Pancreas (tissue), 10 donors: Measurements from ENCODE around the gene LMNTD2. TPM values are rescaled to one million over a fixed set of nuclear protein-coding genes. Genes with fewer than 3 reads are reported as not detected.

Experiments used
- ATAC-seq, 4 donors: fragments of 200-7000 bp; cut with Tn5 transposase; one replicate each; pipeline versions ENCODE4 v1.8.0 to v1.9.1; 2020; ENCODE audit warnings: mild to moderate bottlenecking in 4 of 4, moderate library complexity in 4 of 4
- DNase-seq, 6 donors: peaks; one replicate each; pipeline ENCODE4 v3.0.0-alpha.2; 2020
- FAIRE-seq: peaks from 2 replicates; lab custom pipeline; 2012; peaks lifted over from hg19 to GRCh38; lab: Jason Lieb, UNC
- H3K27ac ChIP-seq, 4 donors: fragments of 200-600 bp; sonication (generic); 1 replicate in 3 of 4; 2 replicates in 1 of 4; pipeline versions ENCODE4 v1.5.0 to v1.8.0; 2020
- H3K27me3 ChIP-seq, 4 donors: fragments of 200-600 bp; one replicate each; pipeline ENCODE4 v1.8.0; 2021
- H3K36me3 ChIP-seq, 3 donors: fragments of 200-600 bp; sonication (generic) in 1 of 3; one replicate each; pipeline versions ENCODE4 v1.5.0 to v1.8.0; 2020 to 2021
- H3K4me1 ChIP-seq, 3 donors: fragments of 200-600 bp; one replicate each; pipeline ENCODE4 v1.8.0; 2021
- H3K4me3 ChIP-seq, 4 donors: fragments of 200-600 bp; sonication (generic) in 2 of 4; one replicate each; pipeline versions ENCODE4 v1.5.0 to v1.8.0; 2020 to 2021
- H3K9me3 ChIP-seq, 4 donors: fragments of 200-600 bp; one replicate each; pipeline ENCODE4 v1.8.0; 2021
- WGBS, 2 donors: extraction: QIAGEN DNeasy Blood & Tissue Kit; methylation state at CpG; one replicate each; pipeline ENCODE4 v1.1.7; 2013; 5-methylcytosine and 5-hydroxymethylcytosine counted together
- intact Hi-C, 3 donors: fragments of 100-400 bp; cut with DNase I; formaldehyde crosslinking; loops; one replicate each; pipeline versions ENCODE4 v1.11.1 to v1.14.2; 2022
- polyA plus RNA-seq, 2 donors: library from polyadenylated mRNA; stranded (reverse); fragments of 200-250 nt; gene quantifications; one replicate each; pipeline ENCODE4 v1.2.3, GENCODE V29; 2013
- total RNA-seq, 6 donors: library from RNA; stranded (reverse); fragmentation: NEBNext Ultra II Directional in 4 of 6; extraction: Animal tissue kit (Norgen Biotek cat#: 25700) in 4 of 6; gene quantifications; one replicate each; pipeline versions ENCODE4 v1.2.1 to v1.2.4, GENCODE V29; 2021 to 2023
- TF ChIP-seq, protein P1 (sequence below), 4 donors: fragments of 200-600 bp; sonication (generic) in 3 of 4; IDR thresholded peaks; one replicate each; pipeline versions ENCODE4 v1.5.0 to v1.8.0; 2021; ENCODE audit warnings: antibody characterized with exemption in 4 of 4
- donor health status: healthy with polysubstance abuse.
- donor health status: DM: no; HTN: no; CAD: no; lungs with moderate emphysema.
- donor health status: DM: no; HTN: no; CAD: no.
- donor health status: control.
- donor health status: control.
- donor health status: Bipolar disorder and iron deficiency.
- donor health status: DM: yes; HTN: yes; CAD: no.
- donor health status: DM: no; HTN: no; CAD: no.
- donor health status: DM: no; HTN: no; CAD: no.
- donor health status: DM: yes; HTN: yes; CAD: no.

LMNTD2 gene
- total and polyA plus RNA-seq, 8 donors = 2.7 to 24.2 (median 5.9) TPM

DNA sequence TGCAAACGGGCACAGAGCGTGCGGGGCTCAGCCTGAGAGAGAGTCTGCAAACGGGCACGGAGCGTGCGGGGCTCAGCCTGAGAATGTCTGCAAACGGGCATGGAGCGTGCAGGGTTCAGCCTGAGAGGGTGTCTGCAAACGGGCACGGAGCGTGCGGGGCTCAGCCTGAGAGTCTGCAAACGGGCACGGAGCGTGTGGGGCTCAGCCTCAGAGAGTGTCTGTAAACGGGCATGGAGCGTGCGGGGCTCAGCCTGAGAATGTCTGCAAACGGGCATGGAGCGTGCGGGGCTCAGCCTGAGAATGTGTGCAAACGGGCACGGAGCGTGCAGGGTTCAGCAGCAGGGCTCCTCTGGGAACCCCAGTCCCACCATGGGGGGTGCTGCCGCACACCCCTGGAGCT, 29.3 kb upstream of the LMNTD2 start:
- DNase-seq (peak in 2 of 6 donors; percentile 53 to 65), FAIRE-seq (no peak), ATAC-seq (no peak)
- Histone ChIP-seq H3K36me3 (peaks cover 0 to 49% (median 24%) of the 10 kb centered on the region in 3 donors), H3K9me3 (no peaks in the 10 kb centered on the region), H3K27ac (no peak overlapping the region), H3K4me3 (no peak overlapping the region), H3K27me3 (no peaks in the 10 kb centered on the region), H3K4me1 (no peaks in the 10 kb centered on the region)
- intact Hi-C loops = no loop called here
- TF ChIP-seq, protein P1, sequence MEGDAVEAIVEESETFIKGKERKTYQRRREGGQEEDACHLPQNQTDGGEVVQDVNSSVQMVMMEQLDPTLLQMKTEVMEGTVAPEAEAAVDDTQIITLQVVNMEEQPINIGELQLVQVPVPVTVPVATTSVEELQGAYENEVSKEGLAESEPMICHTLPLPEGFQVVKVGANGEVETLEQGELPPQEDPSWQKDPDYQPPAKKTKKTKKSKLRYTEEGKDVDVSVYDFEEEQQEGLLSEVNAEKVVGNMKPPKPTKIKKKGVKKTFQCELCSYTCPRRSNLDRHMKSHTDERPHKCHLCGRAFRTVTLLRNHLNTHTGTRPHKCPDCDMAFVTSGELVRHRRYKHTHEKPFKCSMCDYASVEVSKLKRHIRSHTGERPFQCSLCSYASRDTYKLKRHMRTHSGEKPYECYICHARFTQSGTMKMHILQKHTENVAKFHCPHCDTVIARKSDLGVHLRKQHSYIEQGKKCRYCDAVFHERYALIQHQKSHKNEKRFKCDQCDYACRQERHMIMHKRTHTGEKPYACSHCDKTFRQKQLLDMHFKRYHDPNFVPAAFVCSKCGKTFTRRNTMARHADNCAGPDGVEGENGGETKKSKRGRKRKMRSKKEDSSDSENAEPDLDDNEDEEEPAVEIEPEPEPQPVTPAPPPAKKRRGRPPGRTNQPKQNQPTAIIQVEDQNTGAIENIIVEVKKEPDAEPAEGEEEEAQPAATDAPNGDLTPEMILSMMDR (IDR thresholded peaks at IDR 0.05) = no peak
- 96% methylated on average over 26 of the region's 26 CpGs for WGBS, 2 donors

DNA sequence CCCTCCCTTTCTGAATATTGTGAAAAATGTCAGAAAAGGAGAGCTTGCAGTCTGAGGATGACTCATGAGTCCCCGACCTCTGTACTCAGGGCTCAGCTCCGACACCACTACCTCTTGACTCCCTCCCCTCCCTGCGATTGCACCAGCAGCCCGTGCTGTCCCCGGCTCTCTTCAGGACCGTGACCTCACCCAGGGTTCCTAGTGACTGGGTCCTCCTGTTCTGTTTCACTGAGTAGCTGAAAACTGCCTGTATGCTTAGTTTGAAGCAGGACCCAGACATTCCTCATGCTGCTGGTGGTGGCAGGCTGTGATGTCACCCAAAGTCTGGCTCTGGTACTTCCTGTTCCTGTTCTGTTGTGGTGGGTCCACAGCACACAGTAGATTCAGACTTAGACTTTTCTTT, 27.4 kb upstream of the LMNTD2 start:
- Histone ChIP-seq H3K27me3 (no peaks in the 10 kb centered on the region), H3K4me1 (no peaks in the 10 kb centered on the region), H3K27ac (peak overlapping the region in 2 of 4 donors; percentile 12 to 30), H3K36me3 (peaks cover 0 to 42% (median 12%) of the 10 kb centered on the region in 3 donors), H3K9me3 (no peaks in the 10 kb centered on the region), H3K4me3 (no peak overlapping the region)
- DNase-seq (peak in 2 of 6 donors; percentile 18 to 19), FAIRE-seq (no peak), ATAC-seq (peak in 3 of 4 donors; percentile 56 to 84 (median 68))
- TF ChIP-seq, protein P1 (IDR thresholded peaks at IDR 0.05) = no peak
- 78 to 88% methylated on average over 6 of the region's 6 CpGs for WGBS, 2 donors
- intact Hi-C loops = no loop called here

DNA sequence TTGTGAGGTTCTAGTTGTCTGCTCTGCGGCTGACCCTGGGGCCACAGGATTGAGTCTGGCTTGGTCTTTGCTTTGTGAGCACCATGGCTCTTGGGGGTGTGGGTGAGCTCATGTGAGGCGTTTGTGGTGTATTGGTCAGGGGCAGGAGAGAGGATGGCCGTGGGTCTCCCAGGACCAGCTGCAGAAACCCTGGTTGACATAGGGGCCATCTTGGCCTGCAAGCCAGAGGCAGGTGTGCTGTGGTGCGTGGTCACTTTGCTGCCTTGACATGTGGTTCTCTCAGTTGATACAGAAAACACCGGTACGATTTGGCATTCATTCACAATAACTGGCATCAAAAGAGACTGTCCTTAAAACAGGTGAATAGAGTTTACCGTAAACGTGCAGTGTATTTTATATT, 27.0 kb upstream of the LMNTD2 start:
- intact Hi-C loops = no loop called here
- peak in 1 of 6 donors; percentile 25 for DNase-seq
- Histone ChIP-seq H3K9me3 (no peaks in the 10 kb centered on the region), H3K36me3 (peaks cover 0 to 40% (median 12%) of the 10 kb centered on the region in 3 donors), H3K4me1 (no peaks in the 10 kb centered on the region), H3K4me3 (no peak overlapping the region), H3K27ac (peak overlapping the region in 1 of 4 donors; percentile 12), H3K27me3 (no peaks in the 10 kb centered on the region)
- TF ChIP-seq, protein P1 (IDR thresholded peaks at IDR 0.05) = no peak
- peak in 1 of 4 donors; percentile 12 for ATAC-seq
- no peak for FAIRE-seq
- 79 to 81% methylated on average over 8 of the region's 8 CpGs for WGBS, 2 donors

DNA sequence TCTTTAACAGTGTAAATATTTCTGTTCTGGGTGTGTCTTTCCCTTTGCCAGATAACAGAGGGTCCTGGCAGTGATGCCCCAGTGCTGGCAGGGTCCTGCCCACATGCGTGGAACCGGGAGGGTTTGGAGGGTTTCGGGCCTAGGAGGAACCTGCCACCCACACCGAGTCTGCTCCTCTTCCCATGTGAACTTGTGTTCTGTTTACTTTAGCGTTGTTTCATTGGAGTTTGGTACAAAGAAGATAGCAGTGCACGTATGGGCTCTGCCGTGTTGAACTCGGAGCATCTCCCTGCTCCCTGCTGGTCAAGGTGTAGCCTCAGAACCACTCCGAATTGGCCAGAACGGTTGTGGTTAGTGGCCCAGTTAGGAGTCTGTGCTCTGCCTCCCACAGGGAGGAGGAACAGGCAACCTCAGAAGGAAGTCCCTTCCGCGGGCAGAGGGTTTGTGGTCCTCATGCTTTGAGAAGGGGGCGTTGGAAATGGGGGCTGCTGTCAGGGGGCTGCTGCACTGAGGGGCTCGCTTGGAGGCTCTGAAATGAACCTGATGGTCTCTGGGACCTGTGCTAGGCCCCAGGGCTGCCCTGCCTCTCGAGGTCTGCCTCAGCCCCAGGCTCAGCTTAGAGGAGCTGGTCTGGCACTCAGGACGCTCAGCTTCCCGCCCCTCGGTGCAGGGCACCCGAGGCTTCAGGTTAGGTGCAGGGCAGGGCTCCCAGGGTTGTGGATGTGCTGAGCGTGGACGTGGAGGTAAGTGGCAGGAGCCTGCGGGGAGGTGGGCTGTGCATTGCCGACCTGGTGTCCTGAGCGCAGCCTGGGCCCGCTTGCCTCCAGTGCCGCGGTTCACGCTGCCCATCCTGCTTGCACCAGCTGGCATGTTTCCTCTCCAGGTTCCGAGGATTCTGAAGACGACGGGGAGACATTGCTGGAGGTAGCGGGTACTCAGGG, 26.1 kb upstream of the LMNTD2 start:
- Histone ChIP-seq H3K4me3 (no peak overlapping the region), H3K27me3 (no peaks in the 10 kb centered on the region), H3K9me3 (no peaks in the 10 kb centered on the region), H3K36me3 (peaks cover 0 to 35% (median 12%) of the 10 kb centered on the region in 3 donors), H3K27ac (no peak overlapping the region), H3K4me1 (no peaks in the 10 kb centered on the region)
- TF ChIP-seq, protein P1 (IDR thresholded peaks at IDR 0.05) = no peak
- FAIRE-seq = no peak
- peak in 2 of 6 donors; percentile 13 to 52 for DNase-seq
- ATAC-seq = no peak
- 86 to 87% methylated on average over 32 of the region's 32 CpGs for WGBS, 2 donors
- intact Hi-C loops = no loop called here
